GM12864 (cell line): Measurements from ENCODE around the gene ANKS1B.

Experiments used
- DNase-seq: peaks from one replicate; pipeline ENCODE4 v3.0.0-alpha.2; 2011; ENCODE audit warnings: low read depth
- H3K4me3 ChIP-seq: 2 replicates; pipeline ENCODE4 v1.5.1; 2011; ENCODE audit warnings: mild to moderate bottlenecking, low read depth, low read length, control low read depth
- CTCF ChIP-seq: IDR thresholded peaks from 2 replicates; pipeline ENCODE4 v1.5.1; 2011; ENCODE audit warnings: low read depth, mild to moderate bottlenecking, moderate library complexity, low read length, control low read depth, inconsistent platforms; ENCODE audit errors: missing control alignments

ANKS1B gene

GRCh38 chr12:99302874-99303273 is 681.9 kb downstream of the ANKS1B start:
- no peak for DNase-seq
- no peak overlapping the region for H3K4me3 ChIP-seq
- no peak for TF ChIP-seq CTCF

- no peak for DNase-seq
- H3K4me3 ChIP-seq: no peak overlapping the region
- no peak for TF ChIP-seq CTCF
These were observed 697.6 kb downstream of the ANKS1B start for GRCh38 chr12:99287136-99287535.

GRCh38 chr12:99284161-99284560 is 700.6 kb downstream of the ANKS1B start:
- no peak overlapping the region for H3K4me3 ChIP-seq
- TF ChIP-seq CTCF: no peak
- no peak for DNase-seq

- H3K4me3 ChIP-seq: no peak overlapping the region
- TF ChIP-seq CTCF: no peak
- DNase-seq: no peak
These were observed 702.1 kb downstream of the ANKS1B start for GRCh38 chr12:99282624-99283023.

- no peak overlapping the region for H3K4me3 ChIP-seq
- TF ChIP-seq CTCF: no peak
- DNase-seq: no peak
These were observed 702.6 kb downstream of the ANKS1B start for GRCh38 chr12:99282086-99282485.

- H3K4me3 ChIP-seq: no peak overlapping the region
- DNase-seq: peak; percentile 3
These were observed 703.5 kb downstream of the ANKS1B start for GRCh38 chr12:99281277-99281676.

More at GRCh38 chr12:99281277-99281676, 703.5 kb downstream of the ANKS1B start:
- no peak for TF ChIP-seq CTCF
